Spleen (tissue), 11 donors: ENCODE measurements around the gene PAPPA. TPM values are rescaled to one million over a fixed set of nuclear protein-coding genes. Genes with fewer than 3 reads are reported as not detected.

Source experiments
- DNase-seq: peaks from one replicate; pipeline ENCODE4 v3.0.0-alpha.2; 2020
- H3K27ac ChIP-seq, 8 donors: fragments of 200-600 bp; sonication (generic) in 7 of 8; 1 replicate in 4 of 8; 2 replicates in 4 of 8; pipeline versions ENCODE4 v1.5.0 to v1.8.0; 2016 to 2021; ENCODE audit warnings: inconsistent platforms in 4 of 8, mild to moderate bottlenecking in 4 of 8, moderate library complexity in 1 of 8
- H3K27me3 ChIP-seq, 7 donors: fragments of 200-600 bp; sonication (generic) in 6 of 7; replicated peaks in 1 of 7; 1 replicate in 4 of 7; 2 replicates in 3 of 7; pipeline versions ENCODE4 v1.5.0 to v1.8.0; 2016 to 2021; ENCODE audit warnings: inconsistent platforms in 3 of 7, mild to moderate bottlenecking in 1 of 7
- H3K36me3 ChIP-seq, 6 donors: fragments of 200-600 bp; sonication (generic) in 5 of 6; 1 replicate in 4 of 6; 2 replicates in 2 of 6; pipeline versions ENCODE4 v1.5.0 to v1.8.0; 2016 to 2021; ENCODE audit warnings: inconsistent platforms in 2 of 6
- H3K4me1 ChIP-seq, 6 donors: fragments of 200-600 bp; sonication (generic) in 5 of 6; 1 replicate in 3 of 6; 2 replicates in 3 of 6; pipeline versions ENCODE4 v1.5.0 to v1.8.0; 2016 to 2021; ENCODE audit warnings: inconsistent platforms in 3 of 6
- H3K4me3 ChIP-seq, 8 donors: fragments of 200-600 bp; sonication (generic) in 7 of 8; 1 replicate in 4 of 8; 2 replicates in 4 of 8; pipeline versions ENCODE4 v1.5.0 to v1.8.0; 2016 to 2021; ENCODE audit warnings: inconsistent platforms in 4 of 8, mild to moderate bottlenecking in 4 of 8, moderate library complexity in 2 of 8
- H3K9me3 ChIP-seq, 8 donors: fragments of 200-600 bp; sonication (generic) in 7 of 8; 1 replicate in 4 of 8; 2 replicates in 4 of 8; pipeline versions ENCODE4 v1.5.0 to v1.8.0; 2016 to 2021; ENCODE audit warnings: inconsistent platforms in 4 of 8
- POLR2A ChIP-seq, 3 donors: fragments of 450-650 bp; IDR thresholded peaks; one replicate each; pipeline ENCODE4 v1.5.1; 2017; ENCODE audit warnings: antibody characterized with exemption in 3 of 3, mild to moderate bottlenecking in 1 of 3
- POLR2AphosphoS5 ChIP-seq, 3 donors: sonication (generic); formaldehyde crosslinking; IDR thresholded peaks; one replicate each; pipeline ENCODE4 v1.5.1; 2017; ENCODE audit warnings: antibody characterized with exemption in 3 of 3
- WGBS, 5 donors: extraction: QIAGEN DNeasy Blood & Tissue Kit in 3 of 5; methylation state at CpG; one replicate each; pipeline versions ENCODE4 v1.1.5 to v1.1.7; 2013 to 2018; 5-methylcytosine and 5-hydroxymethylcytosine counted together
- intact Hi-C: fragments of 100-400 bp; cut with DNase I; formaldehyde crosslinking; loops from one replicate; pipeline ENCODE4 v1.15.0; 2023; ENCODE audit warnings: low total_unique reads
- polyA plus RNA-seq, 3 donors: library from polyadenylated mRNA; stranded (reverse); fragments of 200-250 nt; gene quantifications; one replicate each; pipeline ENCODE4 v1.2.1, GENCODE V29; 2013
- total RNA-seq, 7 donors: library from RNA; depleted of rRNA in 3 of 7; stranded (reverse); fragments of >200 nt in 3 of 7; fragmentation: NEBNext Ultra II Directional in 4 of 7; extraction: Animal tissue kit (Norgen Biotek cat#: 25700) in 4 of 7; gene quantifications; one replicate each; pipeline versions ENCODE4 v1.1.0 to v1.2.1, GENCODE V29; 2016 to 2021
- TF ChIP-seq, protein P1 (sequence below), 11 experiments: fragments of 200-600 bp in 7 of 11; fragments of 450-650 bp in 4 of 11; sonication (generic) in 4 of 11; IDR thresholded peaks in 8 of 11; conservative IDR thresholded peaks in 3 of 11; 1 replicate in 7 of 11; 2 replicates in 4 of 11; pipeline versions ENCODE4 v1.4.0 to v1.8.0; 2016 to 2021; ENCODE audit warnings: antibody characterized with exemption in 11 of 11, inconsistent platforms in 4 of 11, mild to moderate bottlenecking in 1 of 11
- donor health status: healthy with polysubstance abuse.
- donor health status: DM: no; HTN: no; CAD: no; lungs with moderate emphysema.
- donor health status: DM: no; HTN: no; CAD: no.
- donor health status: Bipolar disorder and iron deficiency.
- donor health status: healthy.
- donor health status: DM: no; HTN: no; CAD: no.
- donor health status: DM: yes; HTN: yes; CAD: no.

Gene PAPPA
- total and polyA plus RNA-seq, 10 donors, result 0.13 to 1.4 (median 0.45) TPM

DNA sequence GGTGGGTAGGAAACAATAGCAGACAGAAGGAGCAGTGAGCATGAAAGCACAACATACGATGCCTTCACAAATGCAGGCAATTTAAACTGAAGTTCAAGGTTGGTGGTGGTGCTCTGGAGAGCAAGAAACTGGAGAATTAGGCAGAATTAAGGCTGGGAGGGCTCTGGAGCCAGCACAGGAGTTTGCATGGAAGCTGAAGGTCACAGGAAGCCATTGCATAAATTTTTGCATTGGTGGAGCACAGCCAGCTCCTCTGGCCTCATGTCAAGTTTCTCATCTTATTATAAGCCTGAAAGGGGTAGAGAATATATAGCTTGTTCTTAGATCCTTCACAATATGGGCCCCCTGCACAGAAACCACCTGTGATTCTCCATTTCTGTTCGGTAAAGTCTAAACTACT is 207.4 kb downstream of the PAPPA start:
- 78 to 86% (median 78%) methylated on average over 2 of the region's 2 CpGs for WGBS, 5 donors
- no peaks in the 10 kb centered on the region for H3K9me3 ChIP-seq
- no peak overlapping the region for H3K4me3 ChIP-seq
- TF ChIP-seq POLR2A (IDR thresholded peaks at IDR 0.05), result no peak
- no peak for TF ChIP-seq POLR2AphosphoS5 (IDR thresholded peaks at IDR 0.05)
- TF ChIP-seq, protein P1, sequence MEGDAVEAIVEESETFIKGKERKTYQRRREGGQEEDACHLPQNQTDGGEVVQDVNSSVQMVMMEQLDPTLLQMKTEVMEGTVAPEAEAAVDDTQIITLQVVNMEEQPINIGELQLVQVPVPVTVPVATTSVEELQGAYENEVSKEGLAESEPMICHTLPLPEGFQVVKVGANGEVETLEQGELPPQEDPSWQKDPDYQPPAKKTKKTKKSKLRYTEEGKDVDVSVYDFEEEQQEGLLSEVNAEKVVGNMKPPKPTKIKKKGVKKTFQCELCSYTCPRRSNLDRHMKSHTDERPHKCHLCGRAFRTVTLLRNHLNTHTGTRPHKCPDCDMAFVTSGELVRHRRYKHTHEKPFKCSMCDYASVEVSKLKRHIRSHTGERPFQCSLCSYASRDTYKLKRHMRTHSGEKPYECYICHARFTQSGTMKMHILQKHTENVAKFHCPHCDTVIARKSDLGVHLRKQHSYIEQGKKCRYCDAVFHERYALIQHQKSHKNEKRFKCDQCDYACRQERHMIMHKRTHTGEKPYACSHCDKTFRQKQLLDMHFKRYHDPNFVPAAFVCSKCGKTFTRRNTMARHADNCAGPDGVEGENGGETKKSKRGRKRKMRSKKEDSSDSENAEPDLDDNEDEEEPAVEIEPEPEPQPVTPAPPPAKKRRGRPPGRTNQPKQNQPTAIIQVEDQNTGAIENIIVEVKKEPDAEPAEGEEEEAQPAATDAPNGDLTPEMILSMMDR (IDR thresholded peaks at IDR 0.05 in 8 of 11, conservative IDR thresholded peaks at IDR 0.05 in 3 of 11), result no peak
- no peaks in the 10 kb centered on the region for H3K4me1 ChIP-seq
- H3K27ac ChIP-seq, result no peak overlapping the region
- no peaks in the 10 kb centered on the region for H3K36me3 ChIP-seq
- intact Hi-C loops, result no loop called here
- H3K27me3 ChIP-seq, result no peaks in the 10 kb centered on the region
- DNase-seq, result no peak

DNA sequence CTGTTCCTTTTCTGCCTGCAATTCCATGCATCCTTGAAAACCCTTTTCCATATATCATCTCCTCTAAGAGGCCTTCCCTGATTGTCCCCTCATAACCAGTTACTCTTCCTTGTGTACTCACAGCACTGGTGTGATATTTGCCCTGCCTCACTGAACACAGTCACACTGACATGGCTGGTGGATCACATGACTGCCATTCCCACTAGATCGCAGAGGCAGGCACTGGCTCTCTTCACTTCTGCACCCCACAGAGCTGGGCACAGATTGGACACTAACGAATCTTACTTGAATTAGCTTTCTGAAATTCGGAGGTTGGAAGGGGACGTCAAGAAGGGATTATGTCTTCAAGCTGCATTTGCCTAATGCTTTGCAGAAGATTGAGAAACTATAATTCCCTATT is 208.0 kb downstream of the PAPPA start:
- no peak for DNase-seq
- WGBS, 5 donors, result 80 to 94% (median 88%) methylated on average over 4 of the region's 4 CpGs

DNA sequence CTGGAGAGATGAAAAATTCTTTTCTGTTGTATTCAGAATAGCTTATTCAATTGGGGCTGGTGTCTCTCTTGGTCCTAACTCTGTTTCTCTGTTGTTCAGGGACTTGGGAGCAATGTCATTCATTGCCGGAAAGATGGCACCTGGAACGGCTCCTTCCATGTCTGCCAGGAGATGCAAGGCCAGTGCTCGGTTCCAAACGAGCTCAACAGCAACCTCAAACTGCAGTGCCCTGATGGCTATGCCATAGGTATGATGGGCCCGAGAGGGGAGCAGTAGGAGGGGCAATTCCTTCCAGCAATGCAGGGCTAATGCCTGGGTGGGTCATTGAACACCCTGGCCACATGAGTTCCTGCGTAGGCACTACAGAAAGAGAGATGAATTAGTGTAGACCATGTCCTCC is 208.9 kb downstream of the PAPPA start:
- no peak for DNase-seq
- no peaks in the 10 kb centered on the region for H3K36me3 ChIP-seq
- no peak for TF ChIP-seq POLR2A (IDR thresholded peaks at IDR 0.05)
- TF ChIP-seq POLR2AphosphoS5 (IDR thresholded peaks at IDR 0.05), result no peak
- TF ChIP-seq, protein P1 (IDR thresholded peaks at IDR 0.05 in 8 of 11, conservative IDR thresholded peaks at IDR 0.05 in 3 of 11), result no peak
- intact Hi-C loops, result no loop called here
- no peaks in the 10 kb centered on the region for H3K27me3 ChIP-seq
- no peak overlapping the region for H3K4me3 ChIP-seq
- H3K9me3 ChIP-seq, result no peaks in the 10 kb centered on the region
- WGBS, 5 donors, result 83 to 91% (median 89%) methylated on average over 5 to 6 of the region's 6 CpGs
- no peaks in the 10 kb centered on the region for H3K4me1 ChIP-seq
- H3K27ac ChIP-seq, result no peak overlapping the region

More for the DNA sequence above, 208.0 kb downstream of the PAPPA start:
- TF ChIP-seq POLR2A (IDR thresholded peaks at IDR 0.05) (no peak), POLR2AphosphoS5 (IDR thresholded peaks at IDR 0.05) (no peak)
- TF ChIP-seq, protein P1 (IDR thresholded peaks at IDR 0.05 in 8 of 11, conservative IDR thresholded peaks at IDR 0.05 in 3 of 11), result no peak
- intact Hi-C loops, result no loop called here
- H3K27ac ChIP-seq, result no peak overlapping the region
- H3K9me3 ChIP-seq, result no peaks in the 10 kb centered on the region
- no peaks in the 10 kb centered on the region for H3K27me3 ChIP-seq
- no peaks in the 10 kb centered on the region for H3K4me1 ChIP-seq
- H3K4me3 ChIP-seq, result no peak overlapping the region
- H3K36me3 ChIP-seq, result no peaks in the 10 kb centered on the region

DNA sequence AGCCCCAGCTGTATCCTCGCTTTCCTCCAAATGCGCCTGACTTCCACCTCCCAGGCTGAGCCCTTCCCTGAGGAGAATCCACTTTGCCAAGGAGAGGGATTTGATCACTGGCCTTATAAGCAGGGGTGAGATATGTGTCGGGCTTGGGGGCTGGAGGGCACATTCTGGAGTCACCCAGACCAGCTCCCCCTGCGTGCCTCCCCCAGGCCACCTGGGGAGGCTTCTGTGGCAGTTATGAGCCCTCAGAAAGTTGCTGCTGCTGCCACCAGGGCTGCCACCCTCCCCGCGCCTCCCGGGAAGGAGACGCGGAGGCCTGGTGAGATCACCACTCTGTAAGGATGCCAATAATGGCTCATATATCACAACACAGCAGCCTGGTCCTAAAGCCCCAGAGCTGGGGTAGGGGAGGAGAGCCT is 211.5 kb downstream of the PAPPA start:
- no peak for DNase-seq
- Histone ChIP-seq H3K4me1 (no peaks in the 10 kb centered on the region), H3K4me3 (no peak overlapping the region), H3K36me3 (no peaks in the 10 kb centered on the region), H3K27me3 (no peaks in the 10 kb centered on the region), H3K9me3 (no peaks in the 10 kb centered on the region), H3K27ac (no peak overlapping the region)
- intact Hi-C loops, result no loop called here
- WGBS, 5 donors, result 68 to 75% (median 73%) methylated on average over 9 of the region's 9 CpGs
- TF ChIP-seq, protein P1 (IDR thresholded peaks at IDR 0.05 in 8 of 11, conservative IDR thresholded peaks at IDR 0.05 in 3 of 11), result peak in 1 of 11 experiments; percentile 12
- TF ChIP-seq POLR2AphosphoS5 (IDR thresholded peaks at IDR 0.05), result peak in 1 of 3 donors; percentile 22
- TF ChIP-seq POLR2A (IDR thresholded peaks at IDR 0.05), result no peak
